SH-SY5Y (cell line): ENCODE data around the gene FZD10.

ENCODE experiments used
- GATA2 ChIP-seq: IDR thresholded peaks from 2 replicates; pipeline ENCODE4 v1.6.1; 2011; ENCODE audit warnings: mild to moderate bottlenecking, low read depth, low read length
- GATA3 ChIP-seq: IDR thresholded peaks from 2 replicates; pipeline ENCODE4 v1.6.1; 2011; ENCODE audit warnings: low read depth, mild to moderate bottlenecking, low read length, moderate library complexity

GRCh38 chr12:130116791-130117190 lies 45.5 kb upstream of the FZD10 start:
- TF ChIP-seq GATA3 (no peak), GATA2 (no peak)
